BLaER1 treated with 17β-estradiol and CSF1 and Interleukin-3, amounts not matched to agents 10 nM and 100 nM (cell line): Measurements from ENCODE around the gene PARD3.

Source experiments
- H3K27ac ChIP-seq, 11 experiments: shearing (Covaris generic); formaldehyde crosslinking; 2 replicates each; pipeline ENCODE4 v1.8.1; 2022
- H3K27me3 ChIP-seq, 11 experiments: shearing (Covaris generic); formaldehyde crosslinking; 2 replicates each; pipeline ENCODE4 v1.8.1; 2022
- H3K36me3 ChIP-seq, 11 experiments: shearing (Covaris generic); formaldehyde crosslinking; 2 replicates each; pipeline ENCODE4 v1.8.1; 2022
- H3K4me1 ChIP-seq, 10 experiments: shearing (Covaris generic); formaldehyde crosslinking; 2 replicates each; pipeline ENCODE4 v1.8.1; 2022
- H3K4me2 ChIP-seq, 11 experiments: shearing (Covaris generic); formaldehyde crosslinking; 2 replicates each; pipeline ENCODE4 v1.8.1; 2022
- H3K4me3 ChIP-seq, 10 experiments: shearing (Covaris generic); formaldehyde crosslinking; 2 replicates each; pipeline ENCODE4 v1.8.1; 2022
- H3K9ac ChIP-seq, 11 experiments: shearing (Covaris generic); formaldehyde crosslinking; 2 replicates each; pipeline ENCODE4 v1.8.1; 2022
- H3K9me3 ChIP-seq, 11 experiments: shearing (Covaris generic); formaldehyde crosslinking; replicated peaks in 1 of 11; 2 replicates each; pipeline ENCODE4 v1.8.1; 2022
- H4K20me1 ChIP-seq, 11 experiments: shearing (Covaris generic); formaldehyde crosslinking; 2 replicates each; pipeline ENCODE4 v1.8.1; 2022
- Cebpa-rat ChIP-seq, 11 experiments: shearing (Covaris generic); IDR thresholded peaks; 2 replicates each; pipeline ENCODE4 v1.8.1; 2022

PARD3 gene

GRCh38 chr10:34374356-34375045 is 440.6 kb downstream of the PARD3 start:
- Histone ChIP-seq H3K4me2 (peak overlapping the region; percentile 57 to 86 (median 78)), H3K4me1 (peaks cover 25 to 69% (median 56%) of the 10 kb centered on the region in 10 experiments), H3K9ac (peak overlapping the region in 9 of 11 experiments; percentile 9 to 72 (median 54); a peak in 16 of 22 replicates), H3K9me3 (peaks cover 7 to 17% (median 10%) of the 10 kb centered on the region in 11 experiments; a peak in 12 of 22 replicates), H3K36me3 (peaks cover 0 to 21% (median 10%) of the 10 kb centered on the region in 11 experiments; a peak in 13 of 22 replicates), H4K20me1 (no peaks in the 10 kb centered on the region), H3K27me3 (peaks cover 0 to 13% (median 0%) of the 10 kb centered on the region in 11 experiments; a peak in 2 of 22 replicates), H3K4me3 (peak overlapping the region in 9 of 10 experiments; percentile 10 to 55 (median 32); a peak in 14 of 20 replicates), H3K27ac (peak overlapping the region in 9 of 11 experiments; percentile 67 to 78 (median 73); a peak in 18 of 22 replicates)
- TF ChIP-seq Cebpa-rat (IDR thresholded peaks at IDR 0.05): 0 out of 22 replicates have a peak, but pooled peaks of 1 of the 11 experiments have one; percentile 40

GRCh38 chr10:34373211-34373610 is 441.9 kb downstream of the PARD3 start:
- H3K9ac ChIP-seq: peak overlapping the region in 1 of 11 experiments; percentile 42; a peak in 1 of 22 replicates
- peak overlapping the region in 8 of 11 experiments; percentile 15 to 82 (median 61); a peak in 17 of 22 replicates for H3K4me2 ChIP-seq
- TF ChIP-seq Cebpa-rat (IDR thresholded peaks at IDR 0.05): no peak
- H3K9me3 ChIP-seq: peaks cover 7 to 21% (median 14%) of the 10 kb centered on the region in 11 experiments; a peak in 15 of 22 replicates
- H3K27ac ChIP-seq: peak overlapping the region in 3 of 11 experiments; percentile 19 to 78 (median 76); a peak in 3 of 22 replicates
- H3K27me3 ChIP-seq: peaks cover 0 to 13% (median 0%) of the 10 kb centered on the region in 11 experiments; a peak in 2 of 22 replicates
- H3K4me3 ChIP-seq: no peak overlapping the region
- H4K20me1 ChIP-seq: no peaks in the 10 kb centered on the region
- H3K36me3 ChIP-seq: peaks cover 0 to 27% (median 10%) of the 10 kb centered on the region in 11 experiments; a peak in 14 of 22 replicates
- peaks cover 25 to 71% (median 56%) of the 10 kb centered on the region in 10 experiments for H3K4me1 ChIP-seq

DNA sequence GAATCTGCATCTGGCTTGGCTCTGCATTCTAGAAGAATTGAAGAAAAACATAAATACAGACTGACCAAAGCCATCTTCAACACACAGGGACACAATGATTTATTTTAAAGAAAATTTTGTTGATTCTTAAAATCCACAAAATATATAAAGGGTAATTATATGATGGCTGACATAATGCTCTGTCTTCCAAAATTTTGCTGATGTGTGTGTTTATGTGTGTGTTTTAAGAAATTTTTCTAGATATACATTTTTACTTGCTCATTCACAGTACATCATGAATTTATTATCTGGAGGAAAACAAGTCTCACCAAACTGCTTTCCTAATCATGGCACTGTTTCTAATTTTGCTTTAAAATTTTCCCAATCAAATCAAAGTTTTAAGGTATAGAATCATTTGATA is 442.6 kb downstream of the PARD3 start:
- H3K4me3 ChIP-seq: no peak overlapping the region
- peaks cover 0 to 13% (median 0%) of the 10 kb centered on the region in 11 experiments; a peak in 2 of 22 replicates for H3K27me3 ChIP-seq
- TF ChIP-seq Cebpa-rat (IDR thresholded peaks at IDR 0.05): no peak
- H4K20me1 ChIP-seq: no peaks in the 10 kb centered on the region
- H3K9me3 ChIP-seq: peaks cover 7 to 28% (median 20%) of the 10 kb centered on the region in 11 experiments; a peak in 20 of 22 replicates
- peaks cover 0 to 29% (median 10%) of the 10 kb centered on the region in 11 experiments; a peak in 15 of 22 replicates for H3K36me3 ChIP-seq
- H3K27ac ChIP-seq: no peak overlapping the region
- peak overlapping the region in 7 of 11 experiments; percentile 4 to 82 (median 73); a peak in 8 of 22 replicates for H3K4me2 ChIP-seq
- no peak overlapping the region for H3K9ac ChIP-seq
- peaks cover 25 to 70% (median 56%) of the 10 kb centered on the region in 10 experiments for H3K4me1 ChIP-seq

DNA sequence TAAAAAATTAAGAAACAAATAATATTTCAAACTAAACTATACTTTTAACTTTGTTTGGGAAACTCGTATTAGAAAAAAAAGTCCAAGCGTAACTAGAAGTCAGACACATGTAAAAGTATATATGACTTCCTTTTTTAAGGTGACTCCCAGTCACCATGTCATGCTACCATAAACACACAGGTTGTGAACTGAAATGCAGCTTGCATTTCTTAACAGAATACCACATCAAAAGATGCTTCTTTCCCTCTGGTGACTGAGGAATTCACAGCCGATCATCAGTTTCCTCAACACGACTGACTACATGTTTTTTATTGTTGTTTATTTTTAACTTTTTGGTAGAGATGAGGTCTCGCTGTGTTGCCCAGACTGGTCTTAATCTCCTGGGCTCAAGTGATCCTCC is 445.0 kb downstream of the PARD3 start:
- peaks cover 11 to 46% (median 36%) of the 10 kb centered on the region in 10 experiments for H3K4me1 ChIP-seq
- H3K36me3 ChIP-seq: peaks cover 0 to 29% (median 9%) of the 10 kb centered on the region in 11 experiments; a peak in 14 of 22 replicates
- no peak overlapping the region; a peak in 1 of 22 replicates for H3K27ac ChIP-seq
- H4K20me1 ChIP-seq: no peaks in the 10 kb centered on the region
- no peak for TF ChIP-seq Cebpa-rat (IDR thresholded peaks at IDR 0.05)
- H3K4me2 ChIP-seq: peak overlapping the region in 8 of 11 experiments; percentile 1 to 53 (median 28); a peak in 13 of 22 replicates
- H3K9me3 ChIP-seq: peaks cover 7 to 31% (median 20%) of the 10 kb centered on the region in 11 experiments; a peak in 20 of 22 replicates
- H3K4me3 ChIP-seq: no peak overlapping the region
- no peak overlapping the region for H3K9ac ChIP-seq
- H3K27me3 ChIP-seq: no peaks in the 10 kb centered on the region

GRCh38 chr10:34369120-34369519 is 446.0 kb downstream of the PARD3 start:
- H3K4me3 ChIP-seq: no peak overlapping the region
- H3K4me1 ChIP-seq: peaks cover 3 to 36% (median 28%) of the 10 kb centered on the region in 10 experiments
- no peak overlapping the region for H3K27ac ChIP-seq
- peaks cover 7 to 31% (median 20%) of the 10 kb centered on the region in 11 experiments; a peak in 20 of 22 replicates for H3K9me3 ChIP-seq
- H3K27me3 ChIP-seq: no peaks in the 10 kb centered on the region
- H3K4me2 ChIP-seq: no peak overlapping the region
- no peak overlapping the region for H3K9ac ChIP-seq
- no peaks in the 10 kb centered on the region for H4K20me1 ChIP-seq
- TF ChIP-seq Cebpa-rat (IDR thresholded peaks at IDR 0.05): no peak
- peaks cover 0 to 29% (median 9%) of the 10 kb centered on the region in 11 experiments; a peak in 14 of 22 replicates for H3K36me3 ChIP-seq

DNA sequence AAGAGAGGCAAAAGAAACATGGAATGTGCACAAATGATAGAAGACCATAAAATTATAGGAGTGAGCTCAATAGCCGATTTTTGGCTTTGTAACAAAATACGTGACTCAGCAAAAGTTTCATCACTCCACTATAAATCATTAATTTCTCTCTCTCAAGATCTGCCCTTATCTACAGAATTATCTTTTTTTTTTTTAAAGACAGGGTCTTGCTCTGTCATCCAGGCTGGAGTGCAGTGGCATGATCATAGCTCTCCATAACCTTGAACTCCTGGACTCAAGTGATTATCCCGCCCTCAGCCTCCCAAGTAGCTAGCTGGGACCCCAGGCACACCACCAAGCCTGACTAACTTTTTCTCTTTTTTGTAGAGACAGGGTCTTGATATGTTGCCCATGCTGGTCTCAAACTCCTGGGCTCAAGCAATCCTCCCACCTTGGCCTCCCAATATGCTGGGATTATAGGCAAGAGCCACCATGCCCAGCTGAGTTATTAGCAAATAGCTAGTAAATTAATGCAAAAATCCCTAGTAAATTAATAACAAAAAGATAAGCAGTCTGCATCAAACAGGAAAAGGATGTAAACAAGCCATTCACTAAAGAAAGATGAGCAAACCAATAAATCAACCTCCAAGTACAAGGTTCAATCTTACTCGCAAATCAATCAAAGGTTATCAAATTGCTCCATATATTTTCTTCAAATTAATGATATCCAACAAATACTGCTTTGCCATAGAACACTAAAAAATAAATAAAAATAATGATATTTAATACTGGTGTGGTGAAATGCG is 450.7 kb downstream of the PARD3 start:
- Histone ChIP-seq H3K27ac (no peak overlapping the region), H3K27me3 (no peaks in the 10 kb centered on the region), H3K36me3 (peaks cover 0 to 36% (median 18%) of the 10 kb centered on the region in 11 experiments; a peak in 14 of 22 replicates), H3K4me3 (no peak overlapping the region), H3K4me2 (no peak overlapping the region), H3K9me3 (peaks cover 0 to 17% (median 11%) of the 10 kb centered on the region in 11 experiments; a peak in 15 of 22 replicates), H3K9ac (no peak overlapping the region), H3K4me1 (peaks cover 0 to 2% (median 0%) of the 10 kb centered on the region in 10 experiments; a peak in 3 of 20 replicates), H4K20me1 (no peaks in the 10 kb centered on the region)
- TF ChIP-seq Cebpa-rat (IDR thresholded peaks at IDR 0.05): no peak

GRCh38 chr10:34360984-34361383 is 454.1 kb downstream of the PARD3 start:
- H3K27ac ChIP-seq: no peak overlapping the region
- H3K27me3 ChIP-seq: no peaks in the 10 kb centered on the region
- H3K4me2 ChIP-seq: no peak overlapping the region
- no peak overlapping the region for H3K4me3 ChIP-seq
- no peaks in the 10 kb centered on the region for H3K4me1 ChIP-seq
- no peak overlapping the region for H3K9ac ChIP-seq
- no peaks in the 10 kb centered on the region for H4K20me1 ChIP-seq
- H3K36me3 ChIP-seq: peaks cover 0 to 33% (median 22%) of the 10 kb centered on the region in 11 experiments; a peak in 15 of 22 replicates
- peaks cover 0 to 4% (median 0%) of the 10 kb centered on the region in 11 experiments; a peak in 1 of 22 replicates for H3K9me3 ChIP-seq
- no peak for TF ChIP-seq Cebpa-rat (IDR thresholded peaks at IDR 0.05)

GRCh38 chr10:34359435-34359813 is 455.7 kb downstream of the PARD3 start:
- no peak overlapping the region for H3K4me3 ChIP-seq
- no peaks in the 10 kb centered on the region for H4K20me1 ChIP-seq
- H3K4me2 ChIP-seq: no peak overlapping the region
- no peak overlapping the region for H3K9ac ChIP-seq
- H3K9me3 ChIP-seq: peaks cover 0 to 7% (median 0%) of the 10 kb centered on the region in 11 experiments; a peak in 5 of 22 replicates
- H3K36me3 ChIP-seq: peaks cover 0 to 44% (median 33%) of the 10 kb centered on the region in 11 experiments; a peak in 17 of 22 replicates
- TF ChIP-seq Cebpa-rat (IDR thresholded peaks at IDR 0.05): no peak
- H3K27ac ChIP-seq: no peak overlapping the region
- no peaks in the 10 kb centered on the region for H3K4me1 ChIP-seq
- H3K27me3 ChIP-seq: no peaks in the 10 kb centered on the region
